HepG2 (cell line): ENCODE results near the gene KLF15. TPM values are rescaled to one million over a fixed set of nuclear protein-coding genes. Genes with fewer than 3 reads are reported as not detected.

Experiments used
- CHD2 ChIP-seq: IDR thresholded peaks from 2 replicates; pipeline ENCODE4 v1.6.1; 2011; ENCODE audit warnings: low read depth, low read length, improper control_type of control experiment
- ELK4 ChIP-seq: sonication (generic); formaldehyde crosslinking; IDR thresholded peaks from 2 replicates; pipeline ENCODE4 v1.9.0; 2021; ENCODE audit warnings: missing genetic modification reagents, borderline replicate concordance
- MYC ChIP-seq: sonication (generic); formaldehyde crosslinking; IDR thresholded peaks from 2 replicates; pipeline ENCODE4 v1.9.0; 2021; ENCODE audit warnings: missing genetic modification reagents, borderline replicate concordance
- NR1H2 ChIP-seq: sonication (generic); formaldehyde crosslinking; IDR thresholded peaks from 2 replicates; pipeline ENCODE4 v1.8.1; 2022; ENCODE audit warnings: low read depth, missing genetic modification reagents, borderline replicate concordance
- SRSF9 ChIP-seq: fragments of 200-400 bp; formaldehyde crosslinking; IDR thresholded peaks from 2 replicates; pipeline ENCODE4 v1.6.1; 2018; ENCODE audit warnings: borderline replicate concordance, mild to moderate bottlenecking, low read depth, low read length; ENCODE audit not compliant: insufficient read depth, poor library complexity, severe bottlenecking
- ZBTB2 ChIP-seq: sonication (generic); formaldehyde crosslinking; IDR thresholded peaks from 2 replicates; pipeline ENCODE4 v1.8.0; 2022; ENCODE audit warnings: low read depth, missing genetic modification reagents
- ZBTB37 ChIP-seq: sonication (generic); formaldehyde crosslinking; IDR thresholded peaks from 2 replicates; pipeline ENCODE4 v1.4.0; 2020; ENCODE audit warnings: mild to moderate bottlenecking, missing genetic modification reagents
- ZBTB44 ChIP-seq: sonication (generic); formaldehyde crosslinking; IDR thresholded peaks from 2 replicates; pipeline ENCODE4 v1.4.0; 2020; ENCODE audit warnings: missing genetic modification reagents
- ZFP1 ChIP-seq: IDR thresholded peaks from 2 replicates; pipeline ENCODE4 v1.6.1; 2016
- ZIK1 ChIP-seq: sonication (generic); formaldehyde crosslinking; IDR thresholded peaks from 2 replicates; pipeline ENCODE4 v1.5.0; 2020; ENCODE audit warnings: mild to moderate bottlenecking, low read depth, missing genetic modification reagents, borderline replicate concordance
- ZNF264 ChIP-seq: sonication (generic); formaldehyde crosslinking; IDR thresholded peaks from 2 replicates; pipeline ENCODE4 v1.4.0; 2020; ENCODE audit warnings: missing genetic modification reagents
- ZNF280D ChIP-seq: sonication (generic); formaldehyde crosslinking; IDR thresholded peaks from 2 replicates; pipeline ENCODE4 v1.5.1; 2020; ENCODE audit warnings: mild to moderate bottlenecking, missing genetic modification reagents
- ZNF629 ChIP-seq: sonication (generic); formaldehyde crosslinking; conservative IDR thresholded peaks from 2 replicates; pipeline ENCODE4 v1.5.0; 2020; ENCODE audit warnings: missing genetic modification reagents
- ZSCAN25 ChIP-seq: sonication (generic); formaldehyde crosslinking; IDR thresholded peaks from 2 replicates; pipeline ENCODE4 v1.8.0; 2022; ENCODE audit warnings: mild to moderate bottlenecking, missing genetic modification reagents
- polyA plus RNA-seq, 8 experiments: library from polyadenylated mRNA; depleted of rRNA in 3 of 8; stranded (reverse) in 7 of 8; unstranded in 1 of 8; fragments of >200 nt; fragmentation: Illumina TruSeq in 4 of 8; extraction: Trizol in 4 of 8; gene quantifications; 2 replicates each; pipeline versions ENCODE4 v1.2.1 to v1.2.3, GENCODE V29; 2011 to 2016; ENCODE audit warnings: low read depth in 4 of 8, missing spikeins in 1 of 8, mixed read lengths in 1 of 8; ENCODE audit not compliant: insufficient read depth in 1 of 8
- total RNA-seq, 5 experiments: library from RNA; depleted of rRNA; stranded (reverse); fragments of >200 nt; fragmentation: Illumina TruSeq; extraction: Trizol; gene quantifications; 2 replicates each; pipeline ENCODE4 v1.2.3, GENCODE V29; 2016; ENCODE audit warnings: low read depth in 1 of 5
- TF ChIP-seq, protein P1 (sequence below): sonication (generic); formaldehyde crosslinking; conservative IDR thresholded peaks from 2 replicates; pipeline ENCODE4 v1.4.0; 2020; ENCODE audit warnings: missing genetic modification reagents
- TF ChIP-seq, protein P2 (sequence below): sonication (generic); formaldehyde crosslinking; IDR thresholded peaks from 2 replicates; pipeline ENCODE4 v1.4.0; 2020; ENCODE audit warnings: mild to moderate bottlenecking, missing genetic modification reagents, borderline replicate concordance

KLF15 gene
- total and polyA plus RNA-seq, 2 of the 13 experiments (the other 11 are each of a cell fraction or from before 2014, with no cell fraction given): 7.1 to 7.8 TPM

DNA sequence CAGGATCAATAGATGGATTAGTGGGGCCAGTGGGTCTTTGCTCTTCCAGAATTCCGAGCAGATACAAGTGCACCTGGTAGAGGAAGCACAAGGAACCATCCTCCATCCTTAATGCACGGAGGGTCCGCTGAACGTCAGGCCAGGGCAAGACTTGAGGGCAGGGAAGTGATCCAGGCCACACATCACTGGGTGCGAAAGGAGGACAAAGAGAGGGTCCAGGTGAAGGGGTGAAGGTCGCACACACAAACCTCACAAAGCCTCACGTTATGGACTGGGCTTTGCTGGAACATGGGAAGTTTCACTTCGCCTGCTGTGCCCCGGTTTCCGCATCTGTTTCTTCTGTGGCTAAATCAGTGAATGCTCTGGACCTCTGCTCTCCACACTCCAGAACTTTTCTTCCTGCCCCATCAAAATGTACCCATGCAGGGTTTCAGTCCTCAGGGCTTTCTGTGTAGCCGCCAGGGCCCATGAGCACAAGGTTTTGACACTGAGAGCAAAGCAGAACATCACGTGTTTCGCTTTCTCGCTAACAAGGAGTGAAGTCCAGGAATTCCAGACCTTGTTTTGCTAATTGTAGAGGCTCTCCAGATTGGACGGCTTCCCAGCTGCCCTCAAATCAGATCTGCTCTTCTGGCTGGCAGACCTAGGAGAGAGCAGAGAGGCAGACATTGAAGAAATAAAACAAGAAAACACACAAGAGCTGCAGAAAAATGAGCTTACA lies 56.3 kb downstream of the KLF15 start (continued):
- TF ChIP-seq ELK4 (CRISPR knock-in tag): no peak
- TF ChIP-seq ZIK1 (CRISPR knock-in tag): no peak
- TF ChIP-seq ZBTB44 (CRISPR knock-in tag): no peak
- TF ChIP-seq, protein P1, sequence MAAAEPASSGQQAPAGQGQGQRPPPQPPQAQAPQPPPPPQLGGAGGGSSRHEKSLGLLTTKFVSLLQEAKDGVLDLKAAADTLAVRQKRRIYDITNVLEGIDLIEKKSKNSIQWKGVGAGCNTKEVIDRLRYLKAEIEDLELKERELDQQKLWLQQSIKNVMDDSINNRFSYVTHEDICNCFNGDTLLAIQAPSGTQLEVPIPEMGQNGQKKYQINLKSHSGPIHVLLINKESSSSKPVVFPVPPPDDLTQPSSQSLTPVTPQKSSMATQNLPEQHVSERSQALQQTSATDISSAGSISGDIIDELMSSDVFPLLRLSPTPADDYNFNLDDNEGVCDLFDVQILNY (CRISPR knock-in tag): no peak
- no peak for TF ChIP-seq NR1H2 (CRISPR knock-in tag)
- no peak for TF ChIP-seq CHD2
- no peak for TF ChIP-seq ZNF280D (CRISPR knock-in tag)
- no peak for TF ChIP-seq SRSF9
- TF ChIP-seq MYC (CRISPR knock-in tag): no peak
- no peak for TF ChIP-seq ZBTB2 (CRISPR knock-in tag)
- no peak for TF ChIP-seq ZSCAN25 (CRISPR knock-in tag)
- TF ChIP-seq, protein P2, sequence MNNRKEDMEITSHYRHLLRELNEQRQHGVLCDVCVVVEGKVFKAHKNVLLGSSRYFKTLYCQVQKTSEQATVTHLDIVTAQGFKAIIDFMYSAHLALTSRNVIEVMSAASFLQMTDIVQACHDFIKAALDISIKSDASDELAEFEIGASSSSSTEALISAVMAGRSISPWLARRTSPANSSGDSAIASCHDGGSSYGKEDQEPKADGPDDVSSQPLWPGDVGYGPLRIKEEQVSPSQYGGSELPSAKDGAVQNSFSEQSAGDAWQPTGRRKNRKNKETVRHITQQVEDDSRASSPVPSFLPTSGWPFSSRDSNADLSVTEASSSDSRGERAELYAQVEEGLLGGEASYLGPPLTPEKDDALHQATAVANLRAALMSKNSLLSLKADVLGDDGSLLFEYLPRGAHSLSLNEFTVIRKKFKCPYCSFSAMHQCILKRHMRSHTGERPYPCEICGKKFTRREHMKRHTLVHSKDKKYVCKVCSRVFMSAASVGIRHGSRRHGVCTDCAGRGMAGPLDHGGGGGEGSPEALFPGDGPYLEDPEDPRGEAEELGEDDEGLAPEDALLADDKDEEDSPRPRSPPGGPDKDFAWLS (CRISPR knock-in tag): no peak
- no peak for TF ChIP-seq ZNF264 (CRISPR knock-in tag)
- TF ChIP-seq ZBTB37: no peak
- TF ChIP-seq ZNF629 (CRISPR knock-in tag): no peak
- TF ChIP-seq ZFP1 (CRISPR knock-in tag): no peak
